Duodenal mucosa (tissue), 2 donors: ENCODE results near the gene ABCC10.
"Not testable (repeated sequence)": the region's sequence is repeated elsewhere in the genome, so short reads cannot be mapped to it uniquely, and the experiment has no call there.

Source experiments
- H3K27ac ChIP-seq: one replicate; pipeline ENCODE4 v1.7.0; 2013; ENCODE audit warnings: low read depth, low read length
- H3K27me3 ChIP-seq, 2 donors: one replicate each; pipeline ENCODE4 v1.7.0; 2013; ENCODE audit warnings: low read length in 2 of 2, control low read depth in 1 of 2; ENCODE audit not compliant: insufficient read depth in 2 of 2, control insufficient read depth in 1 of 2
- H3K36me3 ChIP-seq, 2 donors: one replicate each; pipeline ENCODE4 v1.7.0; 2013; ENCODE audit warnings: low read length in 2 of 2, control low read depth in 1 of 2; ENCODE audit not compliant: insufficient read depth in 2 of 2, control insufficient read depth in 1 of 2
- H3K4me1 ChIP-seq, 2 donors: one replicate each; pipeline ENCODE4 v1.7.0; 2013; ENCODE audit warnings: low read length in 2 of 2, control low read depth in 1 of 2; ENCODE audit not compliant: insufficient read depth in 2 of 2, control insufficient read depth in 1 of 2
- H3K4me3 ChIP-seq, 2 donors: one replicate each; pipeline ENCODE4 v1.7.0; 2013; ENCODE audit warnings: low read length in 2 of 2, low read depth in 1 of 2
- H3K9ac ChIP-seq, 2 donors: one replicate each; pipeline ENCODE4 v1.7.0; 2013; ENCODE audit warnings: low read length in 2 of 2, low read depth in 1 of 2
- H3K9me3 ChIP-seq, 2 donors: one replicate each; pipeline ENCODE4 v1.7.0; 2013; ENCODE audit warnings: low read length in 2 of 2, control low read depth in 1 of 2; ENCODE audit not compliant: control insufficient read depth in 1 of 2

ABCC10 gene

DNA sequence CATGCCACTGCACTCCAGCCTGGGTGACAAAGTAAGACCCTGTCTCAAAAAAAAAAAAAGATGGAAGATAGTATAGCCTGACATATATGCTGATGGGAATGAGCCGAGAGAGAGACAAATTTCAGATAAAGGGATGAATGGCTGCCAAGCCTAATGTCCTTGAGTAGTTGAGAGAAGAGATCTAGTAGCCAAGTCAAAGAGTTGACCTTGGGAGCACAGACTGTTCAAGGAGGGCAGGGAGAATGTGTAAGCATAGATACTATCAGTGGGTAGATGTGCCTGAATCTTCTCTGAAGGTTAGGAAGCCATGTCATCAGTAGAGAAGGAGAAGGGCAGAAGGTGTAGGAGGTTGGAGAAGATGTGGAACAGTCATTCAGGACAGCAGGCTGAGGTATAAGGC lies 20.0 kb upstream of the ABCC10 start:
- no peaks in the 10 kb centered on the region for H3K4me1 ChIP-seq
- no peak overlapping the region for H3K9ac ChIP-seq
- H3K27ac ChIP-seq, result no peak overlapping the region
- no peaks in the 10 kb centered on the region for H3K36me3 ChIP-seq
- no peaks in the 10 kb centered on the region for H3K27me3 ChIP-seq
- no peak overlapping the region for H3K4me3 ChIP-seq
- no peaks in the 10 kb centered on the region for H3K9me3 ChIP-seq

DNA sequence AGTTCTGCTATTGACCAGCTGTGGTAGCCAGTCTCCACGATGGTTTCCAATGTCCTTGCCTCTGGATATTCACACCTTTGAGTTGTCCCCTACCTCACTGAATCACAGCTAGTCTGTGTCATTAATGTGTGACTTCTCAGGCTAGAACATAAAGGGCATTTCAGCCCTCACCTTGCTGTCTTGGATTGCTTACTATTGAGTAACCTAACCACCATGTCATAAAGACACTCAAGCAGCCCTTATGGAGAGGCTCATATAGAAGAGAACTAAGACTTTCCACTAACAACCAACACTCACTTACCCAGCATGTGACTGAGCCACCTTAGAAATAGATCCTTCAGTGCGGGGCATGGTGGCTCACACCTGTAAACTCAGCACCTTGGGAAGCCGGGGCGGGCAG lies 19.1 kb upstream of the ABCC10 start:
- no peak overlapping the region for H3K9ac ChIP-seq
- H3K36me3 ChIP-seq, result no peaks in the 10 kb centered on the region
- H3K9me3 ChIP-seq, result no peaks in the 10 kb centered on the region
- H3K4me1 ChIP-seq, result no peaks in the 10 kb centered on the region
- H3K4me3 ChIP-seq, result no peak overlapping the region
- H3K27ac ChIP-seq, result no peak overlapping the region
- no peaks in the 10 kb centered on the region for H3K27me3 ChIP-seq

DNA sequence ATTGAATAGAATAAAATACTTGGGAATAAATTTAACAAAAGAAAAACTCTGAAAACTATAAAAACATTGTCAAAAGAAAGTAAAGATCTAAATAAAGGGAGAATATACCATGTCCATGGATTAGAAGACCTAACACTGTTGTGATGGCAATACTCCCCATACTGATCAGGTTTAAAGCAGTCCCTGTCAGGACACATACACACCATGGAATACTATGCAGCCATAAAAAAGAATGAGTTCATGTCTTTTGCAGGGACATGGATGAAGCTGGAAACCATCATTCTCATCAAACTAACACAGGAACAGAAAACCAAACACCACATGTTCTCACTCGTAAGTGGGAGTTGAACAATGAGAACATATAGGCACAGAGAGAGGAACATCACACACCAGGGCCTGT lies 16.6 kb upstream of the ABCC10 start:
- H3K27me3 ChIP-seq, H3K27ac ChIP-seq, H3K9ac ChIP-seq, H3K4me3 ChIP-seq, H3K9me3 ChIP-seq, H3K4me1 ChIP-seq, H3K36me3 ChIP-seq: not testable (repeated sequence)

- Histone ChIP-seq H3K4me1 (no peaks in the 10 kb centered on the region), H3K9ac (no peak overlapping the region), H3K4me3 (no peak overlapping the region), H3K36me3 (no peaks in the 10 kb centered on the region), H3K9me3 (no peaks in the 10 kb centered on the region), H3K27ac (no peak overlapping the region), H3K27me3 (no peaks in the 10 kb centered on the region)
These were observed 14.8 kb upstream of the ABCC10 start for GRCh38 chr6:43412541-43412940.

DNA sequence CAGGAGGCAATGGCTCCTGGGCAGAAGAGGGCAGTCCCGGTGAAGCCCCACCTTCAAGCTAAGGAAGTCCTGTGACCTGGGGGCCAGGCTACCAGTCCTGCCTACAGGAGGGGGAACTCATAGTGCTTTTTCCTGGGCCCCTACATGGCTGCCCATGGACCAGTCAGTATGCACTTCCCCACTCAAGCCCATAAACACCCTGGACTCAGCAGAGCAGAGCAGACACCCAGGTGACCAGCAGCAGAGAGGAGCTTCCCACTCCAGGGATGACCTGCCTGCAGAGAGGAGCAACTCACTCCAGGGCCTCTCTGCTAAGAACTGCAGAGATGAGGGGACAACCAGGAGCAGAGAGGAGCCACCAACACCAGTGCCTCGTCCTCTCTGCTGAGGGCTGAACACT lies 14.3 kb upstream of the ABCC10 start:
- Histone ChIP-seq H3K27me3 (no peaks in the 10 kb centered on the region), H3K36me3 (no peaks in the 10 kb centered on the region), H3K9ac (no peak overlapping the region), H3K9me3 (no peaks in the 10 kb centered on the region), H3K27ac (no peak overlapping the region), H3K4me1 (no peaks in the 10 kb centered on the region), H3K4me3 (no peak overlapping the region)

GRCh38 chr6:43415275-43415674 lies 12.1 kb upstream of the ABCC10 start:
- not testable (repeated sequence) for H3K4me1 ChIP-seq, H3K27ac ChIP-seq, H3K4me3 ChIP-seq

DNA sequence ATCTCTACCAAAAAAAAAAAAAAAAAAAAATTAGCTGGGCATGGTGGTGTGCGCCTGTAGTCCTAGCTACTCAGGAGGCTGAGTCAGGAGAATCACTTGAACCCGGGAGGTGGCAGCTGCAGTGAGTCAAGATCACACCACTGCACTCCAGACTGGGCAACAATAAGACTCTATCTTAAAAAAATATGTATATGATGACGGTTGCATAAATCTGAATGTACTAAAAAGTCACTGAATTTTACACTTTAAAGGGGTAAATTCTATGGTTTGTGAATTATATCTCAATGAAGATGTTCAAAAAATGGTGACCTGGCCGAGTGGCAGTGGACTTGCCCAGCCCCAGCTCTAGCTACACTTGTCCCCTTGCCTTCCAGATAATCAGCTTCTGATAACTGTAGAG lies 10.4 kb upstream of the ABCC10 start:
- Histone ChIP-seq H3K27ac (no peak overlapping the region), H3K9ac (no peak overlapping the region), H3K9me3 (no peaks in the 10 kb centered on the region), H3K4me3 (no peak overlapping the region), H3K4me1 (no peaks in the 10 kb centered on the region), H3K36me3 (no peaks in the 10 kb centered on the region), H3K27me3 (no peaks in the 10 kb centered on the region)

More at GRCh38 chr6:43415275-43415674, 12.1 kb upstream of the ABCC10 start:
- H3K27me3 ChIP-seq, H3K9me3 ChIP-seq, H3K36me3 ChIP-seq, H3K9ac ChIP-seq: not testable (repeated sequence)

GRCh38 chr6:43420012-43420709 lies 7.2 kb upstream of the ABCC10 start:
- Histone ChIP-seq H3K4me1 (peaks cover 0 to 3% of the 10 kb centered on the region in 2 donors), H3K36me3 (no peaks in the 10 kb centered on the region), H3K9me3 (no peaks in the 10 kb centered on the region), H3K27ac (no peak overlapping the region), H3K27me3 (no peaks in the 10 kb centered on the region), H3K9ac (no peak overlapping the region), H3K4me3 (no peak overlapping the region)

DNA sequence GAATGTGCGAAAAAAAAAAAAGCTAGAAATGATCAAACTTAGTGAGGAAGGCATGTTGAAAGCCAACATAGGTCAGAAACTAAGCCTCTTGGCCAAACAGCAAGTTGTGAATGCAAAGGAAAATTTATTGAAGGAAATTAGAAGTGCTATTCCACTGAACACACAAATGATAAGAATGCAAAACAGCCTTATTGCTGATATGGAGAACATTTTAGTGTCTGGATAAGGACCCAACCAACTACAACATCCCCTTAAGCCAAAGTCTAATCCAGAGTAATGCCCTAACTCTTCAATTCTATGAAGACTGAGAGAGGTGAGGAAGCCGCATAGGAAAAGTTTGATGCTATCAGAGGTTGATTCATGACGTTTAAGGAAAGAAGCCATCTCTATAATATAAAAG lies 5.5 kb upstream of the ABCC10 start:
- Histone ChIP-seq H3K36me3 (no peaks in the 10 kb centered on the region), H3K27me3 (no peaks in the 10 kb centered on the region), H3K9ac (no peak overlapping the region), H3K4me1 (peaks cover 0 to 3% of the 10 kb centered on the region in 2 donors), H3K27ac (no peak overlapping the region), H3K9me3 (no peaks in the 10 kb centered on the region), H3K4me3 (no peak overlapping the region)

DNA sequence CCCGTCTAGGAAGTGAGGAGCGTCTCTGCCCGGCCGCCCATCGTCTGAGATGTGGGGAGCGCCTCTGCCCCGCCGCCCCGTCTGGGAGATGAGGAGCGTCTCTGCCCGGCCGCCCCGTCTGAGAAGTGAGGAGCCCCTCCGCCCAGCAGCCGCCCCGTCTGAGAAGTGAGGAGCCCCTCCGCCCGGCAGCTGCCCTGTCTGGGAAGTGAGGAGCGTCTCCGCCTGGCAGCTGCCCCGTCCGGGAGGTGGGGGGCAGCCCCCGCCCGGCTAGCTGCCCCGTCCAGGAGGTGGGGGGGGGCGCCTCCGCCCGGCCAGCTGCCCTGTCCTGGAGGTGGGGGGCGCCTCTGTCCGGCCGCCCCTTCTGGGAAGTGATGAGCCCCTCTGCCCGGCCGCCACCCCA lies 2.3 kb upstream of the ABCC10 start:
- H3K4me3 ChIP-seq, H3K36me3 ChIP-seq, H3K27ac ChIP-seq, H3K9me3 ChIP-seq, H3K9ac ChIP-seq, H3K27me3 ChIP-seq: not testable (repeated sequence)
- peaks cover 11 to 23% of the 10 kb centered on the region in 2 donors for H3K4me1 ChIP-seq
